ENCODE data around the gene B3GNT7. TPM values are rescaled to one million over a fixed set of nuclear protein-coding genes. Genes with fewer than 3 reads are reported as not detected.

Gene B3GNT7
- total and polyA plus RNA-seq, 2 of the 8 experiments (the other 6 are each of a cell fraction or from before 2014, with no cell fraction given) = 26.4 to 73.1 TPM

- peak in 1 of 2 experiments; percentile 67; a peak in 2 of 3 replicates for TF ChIP-seq POLR2A (IDR thresholded peaks at IDR 0.05; ENCODE audit: control extremely low read depth in 1 of 2, low read depth in 2 of 2, low read length in 2 of 2)
- no peak for TF ChIP-seq BRCA1 (IDR thresholded peaks at IDR 0.05; ENCODE audit: low read depth, low read length)
- TF ChIP-seq TAF7 (optimal IDR thresholded peaks at IDR 0.05; ENCODE audit: borderline replicate concordance, low read depth, low read length) = no peak
- TF ChIP-seq TBP (IDR thresholded peaks at IDR 0.05; ENCODE audit: low read depth, low read length) = peak; percentile 42; the same call in 1 of the 2 replicates
- 0 out of 2 replicates have a peak, but pooled peaks have one; percentile 21 for TF ChIP-seq PHF8 (conservative IDR thresholded peaks at IDR 0.05; ENCODE audit: low read depth, low read length)
- no peak for TF ChIP-seq GTF2F1 (IDR thresholded peaks at IDR 0.05; ENCODE audit: borderline replicate concordance, low read depth, low read length)
- no peak for TF ChIP-seq RFX5 (IDR thresholded peaks at IDR 0.05; ENCODE audit: borderline replicate concordance, low read depth, low read length)
- TF ChIP-seq BACH1 (IDR thresholded peaks at IDR 0.05; ENCODE audit: low read length) = no peak
- TF ChIP-seq CHD1 (IDR thresholded peaks at IDR 0.05; ENCODE audit: low read depth, low read length) = no peak
- no peak for TF ChIP-seq CBX8 (IDR thresholded peaks at IDR 0.05; ENCODE audit: borderline replicate concordance, low read depth, low read length)
- peak; percentile 79 to 91 (median 88) for TF ChIP-seq CTCF (IDR thresholded peaks at IDR 0.05; ENCODE audit: control extremely low read depth in 1 of 3, insufficient read depth in 1 of 3, low read depth in 1 of 3, low read length in 3 of 3)
- no peak for TF ChIP-seq GABPA (IDR thresholded peaks at IDR 0.05; ENCODE audit: borderline replicate concordance, insufficient read depth, low read length)
- no peak for TF ChIP-seq CEBPB (IDR thresholded peaks at IDR 0.05; ENCODE audit: low read depth, low read length)
- TF ChIP-seq JUND (IDR thresholded peaks at IDR 0.05; ENCODE audit: low read length) = peak; percentile 21; the same call in 1 of the 2 replicates
- TF ChIP-seq SAP30 (IDR thresholded peaks at IDR 0.05; ENCODE audit: insufficient read depth, insufficient replicate concordance, low read length) = no peak
- peak; percentile 79; the same call in 1 of the 2 replicates for TF ChIP-seq SP1 (IDR thresholded peaks at IDR 0.05; ENCODE audit: low read depth, low read length)
- no peak for TF ChIP-seq SUZ12 (IDR thresholded peaks at IDR 0.05; ENCODE audit: low read length)
- no peak for TF ChIP-seq HDAC6 (IDR thresholded peaks at IDR 0.05; ENCODE audit: low read depth, low read length)
- no peak for TF ChIP-seq NRF1 (IDR thresholded peaks at IDR 0.05; ENCODE audit: low read depth, low read length)
- 0 out of 2 replicates have a peak, but pooled peaks have one; percentile 52 for TF ChIP-seq TAF1 (IDR thresholded peaks at IDR 0.05; ENCODE audit: low read depth, low read length)
Measured at GRCh38 chr2:231410293-231411004, 14.9 kb downstream of the B3GNT7 start (continued).
